MCF 10A (cell line): ENCODE data around the gene CLEC12A. TPM values are rescaled to one million over a fixed set of nuclear protein-coding genes. Genes with fewer than 3 reads are reported as not detected.
A peak's percentile ranks its signal among the peaks of the same experiment; 100 is the strongest.

Source experiments
- BruUV-seq: library from RNA; stranded (reverse); fragments of 400-500 nt; replicated peaks from 2 replicates; lab custom pipeline; 2021; lab: Mats Ljungman, UMichigan
- CTCF ChIA-PET: fragments of 300-600 bp; sonication (Branson Sonifier 250); formaldehyde crosslinking; extraction: SDS; loops from one replicate; lab custom pipeline; 2021; ENCODE audit warnings: antibody characterized with exemption, inconsistent platforms; lab: Yijun Ruan, JAX
- POLR2A ChIA-PET: fragments of 300-600, 350-650 bp; sonication (Branson Sonifier 250); formaldehyde crosslinking; extraction: SDS; loops from one replicate; lab custom pipeline; 2020; ENCODE audit warnings: antibody characterized with exemption, inconsistent platforms; lab: Yijun Ruan, JAX
- DNase-seq: peaks from one replicate; pipeline ENCODE4 v3.0.0-alpha.2; 2018; ENCODE audit not compliant: unreplicated experiment
- H3K27ac Mint-ChIP-seq: one replicate; pipeline ENCODE4 v1.8.0; 2022; ENCODE audit warnings: mild to moderate bottlenecking, low read depth, mixed read lengths; ENCODE audit not compliant: unreplicated experiment
- H3K27me3 Mint-ChIP-seq: one replicate; pipeline ENCODE4 v1.8.0; 2022; ENCODE audit warnings: mixed read lengths; ENCODE audit not compliant: insufficient read depth, unreplicated experiment
- H3K36me3 Mint-ChIP-seq: one replicate; pipeline ENCODE4 v1.8.0; 2022; ENCODE audit warnings: mild to moderate bottlenecking, moderate library complexity, mixed read lengths; ENCODE audit not compliant: insufficient read depth, unreplicated experiment
- H3K4me1 Mint-ChIP-seq: one replicate; pipeline ENCODE4 v1.8.0; 2022; ENCODE audit warnings: mixed read lengths; ENCODE audit not compliant: insufficient read depth, unreplicated experiment
- H3K4me3 Mint-ChIP-seq: one replicate; pipeline ENCODE4 v1.8.0; 2022; ENCODE audit warnings: mild to moderate bottlenecking, moderate library complexity, mixed read lengths; ENCODE audit not compliant: unreplicated experiment
- H3K9me3 Mint-ChIP-seq: one replicate; pipeline ENCODE4 v1.8.0; 2022; ENCODE audit warnings: mixed read lengths; ENCODE audit not compliant: unreplicated experiment
- intact Hi-C: fragments of 100-400 bp; cut with micrococcal nuclease; formaldehyde crosslinking; loops from 2 replicates; pipeline ENCODE4 v1.14.1; 2022
- total RNA-seq: library from RNA; stranded (reverse); gene quantifications from 2 replicates; pipeline ENCODE4 v1.2.3, GENCODE V29; 2022
- TF ChIP-seq, protein P1 (sequence below): fragments of 200-600 bp; IDR thresholded peaks from one replicate; pipeline ENCODE4 v1.8.0; 2022; ENCODE audit warnings: antibody characterized with exemption, mild to moderate bottlenecking; ENCODE audit not compliant: unreplicated experiment

The CLEC12A gene
- total RNA-seq, 1 experiment from 2014 or later: not detected

DNA sequence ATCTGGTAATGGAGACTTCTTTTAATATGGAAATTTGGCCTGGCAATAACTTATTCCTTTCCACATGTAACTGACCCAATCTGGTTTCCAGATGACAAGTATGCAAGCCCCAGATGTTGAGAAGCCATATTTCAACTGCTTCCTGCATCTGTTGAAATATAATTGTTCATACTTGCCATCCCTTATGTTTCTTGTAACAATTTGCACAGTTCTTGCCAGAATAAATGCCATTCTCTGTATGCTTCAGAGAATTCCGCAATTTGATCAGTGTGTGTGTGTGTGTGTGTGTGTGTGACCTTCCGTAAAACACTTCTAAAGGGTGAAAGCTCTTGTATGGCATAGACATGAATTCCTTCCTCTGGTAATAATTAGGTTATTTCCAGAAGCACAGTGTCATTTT, 37.3 kb upstream of the CLEC12A start:
- ChIA-PET CTCF (interaction anchor here (0.6 kb wide), 2 partner anchors 97 to 269 kb away, joined by 3 to 6 read pairs; no protein-coding TSS in a partner anchor), POLR2A (no interaction called here)
- no peaks in the 10 kb centered on the region for H3K36me3 Mint-ChIP-seq
- no peak overlapping the region for H3K27ac Mint-ChIP-seq
- DNase-seq: no peak
- no peak overlapping the region for H3K4me3 Mint-ChIP-seq
- H3K9me3 Mint-ChIP-seq: no peaks in the 10 kb centered on the region
- intact Hi-C loops: no loop called here
- BruUV-seq: no TSS peak
- H3K27me3 Mint-ChIP-seq: no peaks in the 10 kb centered on the region
- no peaks in the 10 kb centered on the region for H3K4me1 Mint-ChIP-seq
- TF ChIP-seq, protein P1, sequence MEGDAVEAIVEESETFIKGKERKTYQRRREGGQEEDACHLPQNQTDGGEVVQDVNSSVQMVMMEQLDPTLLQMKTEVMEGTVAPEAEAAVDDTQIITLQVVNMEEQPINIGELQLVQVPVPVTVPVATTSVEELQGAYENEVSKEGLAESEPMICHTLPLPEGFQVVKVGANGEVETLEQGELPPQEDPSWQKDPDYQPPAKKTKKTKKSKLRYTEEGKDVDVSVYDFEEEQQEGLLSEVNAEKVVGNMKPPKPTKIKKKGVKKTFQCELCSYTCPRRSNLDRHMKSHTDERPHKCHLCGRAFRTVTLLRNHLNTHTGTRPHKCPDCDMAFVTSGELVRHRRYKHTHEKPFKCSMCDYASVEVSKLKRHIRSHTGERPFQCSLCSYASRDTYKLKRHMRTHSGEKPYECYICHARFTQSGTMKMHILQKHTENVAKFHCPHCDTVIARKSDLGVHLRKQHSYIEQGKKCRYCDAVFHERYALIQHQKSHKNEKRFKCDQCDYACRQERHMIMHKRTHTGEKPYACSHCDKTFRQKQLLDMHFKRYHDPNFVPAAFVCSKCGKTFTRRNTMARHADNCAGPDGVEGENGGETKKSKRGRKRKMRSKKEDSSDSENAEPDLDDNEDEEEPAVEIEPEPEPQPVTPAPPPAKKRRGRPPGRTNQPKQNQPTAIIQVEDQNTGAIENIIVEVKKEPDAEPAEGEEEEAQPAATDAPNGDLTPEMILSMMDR: no peak

DNA sequence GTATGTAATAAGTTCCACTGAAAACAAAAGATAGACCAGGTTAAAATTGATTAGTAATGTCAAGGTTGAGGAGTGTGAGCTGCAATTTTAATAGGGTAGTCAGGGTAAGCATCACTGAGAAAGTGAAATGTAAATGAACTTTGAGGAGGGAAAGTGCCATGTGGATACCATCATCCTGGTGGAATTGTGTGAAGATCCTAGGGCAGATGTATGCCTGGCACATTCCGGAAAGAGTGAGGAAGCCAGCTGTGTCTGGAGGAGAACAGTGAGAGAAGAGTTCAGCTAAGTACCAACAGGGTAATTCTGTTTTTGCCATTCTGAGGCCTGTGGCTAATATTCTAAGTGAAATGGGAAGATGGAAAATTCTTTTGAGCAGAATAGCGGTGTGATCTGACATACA, 36.2 kb upstream of the CLEC12A start:
- Mint-ChIP-seq H3K4me3 (no peak overlapping the region), H3K4me1 (no peaks in the 10 kb centered on the region), H3K9me3 (no peaks in the 10 kb centered on the region), H3K36me3 (no peaks in the 10 kb centered on the region), H3K27ac (no peak overlapping the region), H3K27me3 (peaks cover 3% of the 10 kb centered on the region)
- ChIA-PET POLR2A (no interaction called here), CTCF (interaction anchor here (0.6 to 1.1 kb wide), 2 partner anchors 184 to 1434 kb away, joined by 3 read pairs; no protein-coding TSS in a partner anchor)
- DNase-seq: no peak
- TF ChIP-seq, protein P1: no peak
- BruUV-seq: no TSS peak
- intact Hi-C loops: no loop called here

DNA sequence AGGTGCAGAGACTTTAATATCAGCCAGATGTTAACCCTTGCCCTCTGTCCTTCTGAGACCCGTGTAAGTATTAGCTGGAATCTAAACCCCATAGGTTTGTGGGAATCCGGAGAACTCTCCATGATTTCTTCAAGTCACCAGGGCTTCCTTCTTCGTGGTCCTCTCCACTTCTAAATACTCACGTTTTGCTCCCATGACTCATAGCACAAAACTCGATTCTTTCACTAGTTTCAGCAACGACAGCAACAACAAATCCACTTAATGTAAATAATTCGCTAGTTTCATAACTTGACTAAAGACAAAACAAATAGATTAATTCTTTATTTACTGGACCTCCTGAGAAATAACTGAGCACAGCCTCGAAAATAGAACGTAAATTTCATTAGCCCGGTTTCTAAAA, 34.6 kb upstream of the CLEC12A start:
- peaks cover 19% of the 10 kb centered on the region for H3K27me3 Mint-ChIP-seq
- DNase-seq: no peak
- ChIA-PET POLR2A (no interaction called here), CTCF (no interaction called here)
- intact Hi-C loops: no loop called here
- BruUV-seq: no TSS peak
- H3K9me3 Mint-ChIP-seq: no peaks in the 10 kb centered on the region
- no peaks in the 10 kb centered on the region for H3K36me3 Mint-ChIP-seq
- TF ChIP-seq, protein P1: no peak
- H3K27ac Mint-ChIP-seq: no peak overlapping the region
- no peak overlapping the region for H3K4me3 Mint-ChIP-seq
- no peaks in the 10 kb centered on the region for H3K4me1 Mint-ChIP-seq

DNA sequence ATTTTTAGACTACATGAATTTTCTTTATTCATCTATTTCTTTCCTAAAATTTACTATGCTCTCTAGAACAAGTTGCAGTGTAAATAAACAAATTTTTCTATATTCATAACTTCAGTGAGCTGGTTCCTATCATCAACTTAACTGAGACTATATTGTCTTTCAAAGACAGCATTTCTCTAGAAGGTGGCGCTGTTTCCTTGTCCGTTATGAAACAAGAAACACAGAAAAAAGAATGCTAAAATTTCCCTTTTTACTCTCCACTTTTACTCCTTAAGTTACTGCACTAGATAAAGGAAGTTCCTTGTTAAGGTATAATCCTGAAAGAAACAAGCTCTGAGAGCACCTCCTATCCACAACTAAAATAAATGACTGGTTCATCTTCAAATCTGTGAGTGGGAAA, 30.8 kb upstream of the CLEC12A start:
- TF ChIP-seq, protein P1: peak; percentile 35
- Mint-ChIP-seq H3K9me3 (no peaks in the 10 kb centered on the region), H3K4me1 (no peaks in the 10 kb centered on the region), H3K27ac (no peak overlapping the region), H3K36me3 (no peaks in the 10 kb centered on the region), H3K27me3 (peaks cover 25% of the 10 kb centered on the region), H3K4me3 (no peak overlapping the region)
- peak; percentile 32 for DNase-seq
- CTCF ChIA-PET: interaction anchor here (1.0 to 1.2 kb wide), 3 partner anchors 19 to 200 kb away, joined by 3 to 5 read pairs (median 3); no protein-coding TSS in a partner anchor
- no TSS peak for BruUV-seq
- POLR2A ChIA-PET: no interaction called here
- intact Hi-C loops: no loop called here
